ENCODE data around the gene TCIRG1. TPM values are rescaled to one million over a fixed set of nuclear protein-coding genes. Genes with fewer than 3 reads are reported as not detected.

The TCIRG1 gene
- total RNA-seq, 4 donors from 2014 or later: 260 to 697 (median 380) TPM

DNA sequence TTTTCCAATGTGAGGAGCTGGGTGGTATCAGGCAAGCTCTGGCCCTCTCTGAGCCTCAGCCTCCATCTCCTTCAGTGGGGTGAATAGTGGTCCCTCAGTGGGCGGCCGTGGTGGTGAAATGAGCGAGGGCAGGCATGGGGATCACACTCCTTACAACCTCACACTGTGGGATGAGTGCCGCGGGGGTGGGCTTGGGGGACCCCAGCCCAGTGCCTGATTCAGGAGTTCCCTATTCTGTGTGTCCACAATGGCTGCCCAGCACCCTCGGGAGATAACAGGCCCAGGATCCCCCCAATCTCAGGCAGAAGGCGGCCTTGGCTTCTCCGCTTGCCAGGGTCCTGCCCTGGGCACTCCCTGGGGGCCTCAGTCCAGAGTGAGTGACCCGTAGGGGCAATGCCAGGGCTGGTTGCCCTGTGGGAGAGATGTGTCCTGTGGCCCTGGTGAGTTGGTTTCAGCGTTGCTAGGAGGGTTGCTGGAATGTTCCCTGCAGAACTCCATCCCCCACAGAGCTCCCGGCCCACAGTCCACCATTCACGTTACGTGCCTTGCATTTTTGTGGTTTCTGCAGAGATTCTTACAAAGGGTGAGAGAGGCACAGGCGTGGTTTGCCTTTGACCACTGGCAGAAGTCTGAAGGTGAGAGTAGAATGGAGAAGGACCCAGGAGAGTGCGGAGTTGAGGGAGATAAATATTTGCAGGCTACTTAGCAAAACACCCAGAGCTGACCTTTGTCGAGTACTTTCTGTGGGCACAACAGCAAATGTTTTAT, 25.8 kb upstream of the TCIRG1 start:
- Histone ChIP-seq H3K4me3 (no peak overlapping the region), H3K36me3 (no peaks in the 10 kb centered on the region), H3K4me1 (peaks cover 38 to 60% (median 48%) of the 10 kb centered on the region in 4 donors), H3K9me3 (no peaks in the 10 kb centered on the region), H3K27me3 (no peaks in the 10 kb centered on the region), H3K27ac (peak overlapping the region; percentile 51 to 96 (median 80))
- WGBS, 2 donors (ENCODE audit: low coverage in 1 of 2): 76% methylated on average over 16 of the region's 16 CpGs; no CpG with 5 or more reads in 1 of the 2 donors
- in situ Hi-C loops (cut with MboI; ENCODE audit: low pct_ligation_motif_present in 1 of 4, low pct_unique_long_range_greater_than_20kb in 1 of 4, low sequenced_read_pairs in 3 of 4) (no loop called here), intact Hi-C loops (cut with DNase I; ENCODE audit: low total_unique reads) (no loop called here)
- TF ChIP-seq POLR2AphosphoS5 (IDR thresholded peaks at IDR 0.05): peak in 1 of 3 donors; percentile 7
- TF ChIP-seq, protein P1, sequence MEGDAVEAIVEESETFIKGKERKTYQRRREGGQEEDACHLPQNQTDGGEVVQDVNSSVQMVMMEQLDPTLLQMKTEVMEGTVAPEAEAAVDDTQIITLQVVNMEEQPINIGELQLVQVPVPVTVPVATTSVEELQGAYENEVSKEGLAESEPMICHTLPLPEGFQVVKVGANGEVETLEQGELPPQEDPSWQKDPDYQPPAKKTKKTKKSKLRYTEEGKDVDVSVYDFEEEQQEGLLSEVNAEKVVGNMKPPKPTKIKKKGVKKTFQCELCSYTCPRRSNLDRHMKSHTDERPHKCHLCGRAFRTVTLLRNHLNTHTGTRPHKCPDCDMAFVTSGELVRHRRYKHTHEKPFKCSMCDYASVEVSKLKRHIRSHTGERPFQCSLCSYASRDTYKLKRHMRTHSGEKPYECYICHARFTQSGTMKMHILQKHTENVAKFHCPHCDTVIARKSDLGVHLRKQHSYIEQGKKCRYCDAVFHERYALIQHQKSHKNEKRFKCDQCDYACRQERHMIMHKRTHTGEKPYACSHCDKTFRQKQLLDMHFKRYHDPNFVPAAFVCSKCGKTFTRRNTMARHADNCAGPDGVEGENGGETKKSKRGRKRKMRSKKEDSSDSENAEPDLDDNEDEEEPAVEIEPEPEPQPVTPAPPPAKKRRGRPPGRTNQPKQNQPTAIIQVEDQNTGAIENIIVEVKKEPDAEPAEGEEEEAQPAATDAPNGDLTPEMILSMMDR (IDR thresholded peaks at IDR 0.05): no peak
- DNase-seq: no peak

DNA sequence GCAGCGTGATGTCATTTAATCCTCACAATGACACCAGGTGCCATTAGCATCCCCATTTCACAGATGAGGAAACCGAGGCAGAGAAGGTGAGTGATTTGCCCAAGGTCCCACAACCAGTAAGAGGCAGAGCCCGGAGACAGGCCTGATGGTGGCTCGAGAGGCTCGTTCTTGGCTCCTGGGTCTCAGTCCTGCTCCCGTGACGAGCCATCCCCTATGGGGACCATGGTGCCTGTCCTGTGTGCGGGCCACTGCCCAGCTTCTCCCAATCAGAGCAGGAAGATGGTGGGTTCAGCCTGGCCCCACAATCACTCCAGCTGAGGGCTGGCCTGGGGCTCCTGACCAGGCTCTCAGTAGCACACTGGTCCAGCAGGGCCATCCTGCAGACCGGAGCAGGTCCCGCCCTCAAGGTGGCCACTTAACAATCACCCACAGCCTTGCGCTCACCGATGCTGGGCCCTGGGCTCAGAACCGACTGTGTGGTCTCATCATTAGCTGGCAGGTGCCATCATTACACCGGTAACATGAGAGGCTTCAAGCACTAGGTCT, 25.1 kb upstream of the TCIRG1 start:
- intact Hi-C loops (cut with DNase I; ENCODE audit: low total_unique reads): no loop called here
- Histone ChIP-seq H3K4me3 (no peak overlapping the region), H3K4me1 (peaks cover 38 to 54% (median 43%) of the 10 kb centered on the region in 4 donors), H3K9me3 (no peaks in the 10 kb centered on the region), H3K27me3 (no peaks in the 10 kb centered on the region), H3K27ac (peak overlapping the region; percentile 48 to 95 (median 58)), H3K36me3 (no peaks in the 10 kb centered on the region)
- in situ Hi-C loops (cut with MboI; ENCODE audit: low pct_ligation_motif_present in 1 of 4, low pct_unique_long_range_greater_than_20kb in 1 of 4, low sequenced_read_pairs in 3 of 4): no loop called here
- TF ChIP-seq POLR2A (IDR thresholded peaks at IDR 0.05): no peak
- no peak for TF ChIP-seq EP300 (IDR thresholded peaks at IDR 0.05; ENCODE audit: low read depth)
- 90 to 92% methylated on average over 5 to 13 of the region's 14 CpGs for WGBS, 2 donors (ENCODE audit: low coverage in 1 of 2)
- no peak for DNase-seq

DNA sequence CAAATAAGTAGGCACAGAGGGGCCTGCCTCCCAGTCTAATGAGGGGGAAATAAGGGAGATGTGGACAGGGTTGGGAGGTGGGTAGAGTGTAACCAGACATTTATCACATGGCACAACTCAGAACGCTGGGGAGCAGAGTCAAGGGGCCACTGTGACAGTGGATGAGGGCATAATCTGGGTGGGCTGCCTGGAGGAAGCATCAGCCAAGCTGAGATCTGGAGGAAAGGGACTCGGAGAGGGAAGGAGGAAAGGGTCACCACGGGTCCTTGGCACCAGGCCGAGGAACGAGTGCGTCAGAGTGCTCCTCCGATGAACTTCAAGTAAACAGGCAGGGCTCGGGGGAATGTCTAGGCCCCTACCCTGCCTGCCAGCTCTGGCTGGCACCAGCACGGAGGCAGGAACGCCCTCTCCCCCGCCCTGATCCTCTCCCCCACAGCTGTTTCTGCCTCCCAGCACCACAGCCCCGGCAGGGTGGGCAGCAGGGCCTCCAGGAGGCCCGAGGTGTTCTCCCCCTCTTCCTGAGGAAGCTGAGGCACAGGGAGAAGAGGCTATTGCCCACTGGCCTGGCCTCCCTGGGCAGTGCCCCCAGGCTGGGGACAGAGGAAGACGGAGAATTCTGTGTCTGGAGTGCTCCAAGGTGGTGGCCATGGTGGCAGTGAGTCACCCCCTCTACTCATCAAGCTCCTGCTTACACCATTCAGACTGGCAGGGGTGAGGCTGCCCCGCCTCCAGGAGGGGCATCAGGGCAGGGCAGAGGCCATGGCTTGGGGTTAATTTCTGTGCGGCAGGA, 24.5 kb upstream of the TCIRG1 start:
- TF ChIP-seq POLR2AphosphoS5 (IDR thresholded peaks at IDR 0.05): peak in 2 of 3 donors; percentile 6 to 32
- TF ChIP-seq EP300 (IDR thresholded peaks at IDR 0.05; ENCODE audit: low read depth): no peak
- TF ChIP-seq, protein P1 (IDR thresholded peaks at IDR 0.05): no peak
- TF ChIP-seq POLR2A (IDR thresholded peaks at IDR 0.05): peak; percentile 49
- in situ Hi-C loops (cut with MboI; ENCODE audit: low pct_ligation_motif_present in 1 of 4, low pct_unique_long_range_greater_than_20kb in 1 of 4, low sequenced_read_pairs in 3 of 4): no loop called here
- DNase-seq: peak; percentile 80
- H3K4me1 ChIP-seq: peaks cover 32 to 47% (median 37%) of the 10 kb centered on the region in 4 donors
- 33 to 34% methylated on average over 1 to 16 of the region's 16 CpGs for WGBS, 2 donors (ENCODE audit: low coverage in 1 of 2)
- H3K9me3 ChIP-seq: no peaks in the 10 kb centered on the region
- H3K27me3 ChIP-seq: no peaks in the 10 kb centered on the region
- H3K36me3 ChIP-seq: no peaks in the 10 kb centered on the region
- H3K27ac ChIP-seq: peak overlapping the region; percentile 48 to 95 (median 58)
- H3K4me3 ChIP-seq: no peak overlapping the region
- intact Hi-C loops (cut with DNase I; ENCODE audit: low total_unique reads): no loop called here

DNA sequence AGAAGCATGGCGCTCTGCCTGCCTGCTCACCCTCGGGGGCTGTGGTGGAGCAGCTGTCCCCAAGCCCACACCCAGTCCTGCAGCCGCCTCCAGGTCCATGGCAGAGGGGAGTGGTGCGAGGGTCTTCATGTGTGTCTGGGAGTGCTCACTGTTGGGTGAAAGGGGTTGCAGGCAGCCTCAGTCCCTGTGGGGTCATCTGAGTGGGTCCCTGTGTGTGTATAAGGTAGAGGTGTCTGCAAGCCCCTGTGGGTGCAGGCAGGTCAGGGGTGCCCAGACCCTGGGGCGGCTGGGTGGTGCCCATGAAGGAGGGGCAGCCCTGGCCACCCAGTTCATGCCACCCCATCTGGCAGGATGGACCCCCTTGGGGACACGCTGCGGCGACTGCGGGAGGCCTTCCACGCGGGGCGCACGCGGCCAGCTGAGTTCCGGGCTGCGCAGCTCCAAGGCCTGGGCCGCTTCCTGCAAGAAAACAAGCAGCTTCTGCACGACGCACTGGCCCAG, 23.8 kb upstream of the TCIRG1 start:
- TF ChIP-seq POLR2AphosphoS5 (IDR thresholded peaks at IDR 0.05) (no peak), EP300 (IDR thresholded peaks at IDR 0.05; ENCODE audit: low read depth) (no peak), POLR2A (IDR thresholded peaks at IDR 0.05) (no peak)
- TF ChIP-seq, protein P1 (IDR thresholded peaks at IDR 0.05): no peak

More for the DNA sequence above, 23.8 kb upstream of the TCIRG1 start:
- peaks cover 25 to 41% (median 30%) of the 10 kb centered on the region in 4 donors for H3K4me1 ChIP-seq
- H3K9me3 ChIP-seq: no peaks in the 10 kb centered on the region
- in situ Hi-C loops (cut with MboI; ENCODE audit: low pct_ligation_motif_present in 1 of 4, low pct_unique_long_range_greater_than_20kb in 1 of 4, low sequenced_read_pairs in 3 of 4): no loop called here
- peak overlapping the region; percentile 48 to 95 (median 58) for H3K27ac ChIP-seq
- no peak for DNase-seq
- WGBS, 2 donors (ENCODE audit: low coverage in 1 of 2): 81% methylated on average over 10 of the region's 19 CpGs; no CpG with 5 or more reads in 1 of the 2 donors
- H3K4me3 ChIP-seq: no peak overlapping the region
- intact Hi-C loops (cut with DNase I; ENCODE audit: low total_unique reads): no loop called here
- H3K36me3 ChIP-seq: no peaks in the 10 kb centered on the region
- no peaks in the 10 kb centered on the region for H3K27me3 ChIP-seq
